Measurements from ENCODE around the gene WDR31.
A peak's percentile ranks its signal among the peaks of the same experiment; 100 is the strongest.

WDR31 gene

GRCh38 chr9:113278840-113279239 is 61.2 kb downstream of the WDR31 start:
- no peaks in the 10 kb centered on the region for H3K9me3 ChIP-seq (ENCODE audit: control insufficient read depth, low read depth, low read length)
- H3K9ac ChIP-seq (ENCODE audit: low read length): no peak overlapping the region
- H3K27ac ChIP-seq (ENCODE audit: low read length): no peak overlapping the region
- no peak overlapping the region for H3K4me3 ChIP-seq (ENCODE audit: low read length)
- no peaks in the 10 kb centered on the region for H3K27me3 ChIP-seq (ENCODE audit: control insufficient read depth, insufficient read depth, low read length)
- H3K4me1 ChIP-seq (ENCODE audit: control insufficient read depth, low read depth, low read length): no peaks in the 10 kb centered on the region
- H3K36me3 ChIP-seq (ENCODE audit: control insufficient read depth, low read depth, low read length): peaks cover 63% of the 10 kb centered on the region

GRCh38 chr9:113275157-113276131 is 64.6 kb downstream of the WDR31 start, which contains the start of the genes CDC26 and PRPF4:
TSS of gene CDC26 (minus strand) at chr9:113275572. CDS start at chr9:113272507, 3,065 bp downstream.
TSS of gene PRPF4 (plus strand) at chr9:113275658. CDS start at chr9:113275744, 86 bp downstream.
- no peaks in the 10 kb centered on the region for H3K4me1 ChIP-seq (ENCODE audit: control insufficient read depth, low read depth, low read length)
- H3K27me3 ChIP-seq (ENCODE audit: control insufficient read depth, insufficient read depth, low read length): no peaks in the 10 kb centered on the region
- H3K9ac ChIP-seq (ENCODE audit: low read length): peak within 1 kb of the TSS; percentile 93
- H3K27ac ChIP-seq (ENCODE audit: low read length): peak within 1 kb of the TSS; percentile 78
- peak within 1 kb of the TSS; percentile 88 for H3K4me3 ChIP-seq (ENCODE audit: low read length)
- H3K9me3 ChIP-seq (ENCODE audit: control insufficient read depth, low read depth, low read length): no peaks in the 10 kb centered on the region
- H3K36me3 ChIP-seq (ENCODE audit: control insufficient read depth, low read depth, low read length): peaks cover 47% of the 10 kb centered on the region

- peaks cover 39% of the 10 kb centered on the region for H3K36me3 ChIP-seq (ENCODE audit: control insufficient read depth, low read depth, low read length)
- peak overlapping the region; percentile 88 for H3K4me3 ChIP-seq (ENCODE audit: low read length)
- H3K9me3 ChIP-seq (ENCODE audit: control insufficient read depth, low read depth, low read length): no peaks in the 10 kb centered on the region
- H3K9ac ChIP-seq (ENCODE audit: low read length): peak overlapping the region; percentile 93
- no peaks in the 10 kb centered on the region for H3K4me1 ChIP-seq (ENCODE audit: control insufficient read depth, low read depth, low read length)
- H3K27me3 ChIP-seq (ENCODE audit: control insufficient read depth, insufficient read depth, low read length): no peaks in the 10 kb centered on the region
- peak overlapping the region; percentile 57 for H3K27ac ChIP-seq (ENCODE audit: low read length)
Observed at GRCh38 chr9:113274474-113275156, 65.5 kb downstream of the WDR31 start.

GRCh38 chr9:113269871-113270270 is 70.2 kb downstream of the WDR31 start:
- Histone ChIP-seq H3K4me3 (ENCODE audit: low read length) (no peak overlapping the region), H3K9ac (ENCODE audit: low read length) (no peak overlapping the region), H3K9me3 (ENCODE audit: control insufficient read depth, low read depth, low read length) (no peaks in the 10 kb centered on the region), H3K27me3 (ENCODE audit: control insufficient read depth, insufficient read depth, low read length) (no peaks in the 10 kb centered on the region), H3K27ac (ENCODE audit: low read length) (no peak overlapping the region), H3K4me1 (ENCODE audit: control insufficient read depth, low read depth, low read length) (no peaks in the 10 kb centered on the region), H3K36me3 (ENCODE audit: control insufficient read depth, low read depth, low read length) (peaks cover 18% of the 10 kb centered on the region)

- H3K27me3 ChIP-seq (ENCODE audit: control insufficient read depth, insufficient read depth, low read length): no peaks in the 10 kb centered on the region
- H3K36me3 ChIP-seq (ENCODE audit: control insufficient read depth, low read depth, low read length): peaks cover 18% of the 10 kb centered on the region
- no peak overlapping the region for H3K4me3 ChIP-seq (ENCODE audit: low read length)
- H3K27ac ChIP-seq (ENCODE audit: low read length): no peak overlapping the region
- no peaks in the 10 kb centered on the region for H3K9me3 ChIP-seq (ENCODE audit: control insufficient read depth, low read depth, low read length)
- no peaks in the 10 kb centered on the region for H3K4me1 ChIP-seq (ENCODE audit: control insufficient read depth, low read depth, low read length)
- H3K9ac ChIP-seq (ENCODE audit: low read length): no peak overlapping the region
Observed at GRCh38 chr9:113269355-113269754, 70.7 kb downstream of the WDR31 start.

- Histone ChIP-seq H3K27ac (ENCODE audit: low read length) (no peak overlapping the region), H3K9ac (ENCODE audit: low read length) (no peak overlapping the region), H3K27me3 (ENCODE audit: control insufficient read depth, insufficient read depth, low read length) (no peaks in the 10 kb centered on the region), H3K4me3 (ENCODE audit: low read length) (no peak overlapping the region), H3K4me1 (ENCODE audit: control insufficient read depth, low read depth, low read length) (no peaks in the 10 kb centered on the region), H3K36me3 (ENCODE audit: control insufficient read depth, low read depth, low read length) (peaks cover 15% of the 10 kb centered on the region), H3K9me3 (ENCODE audit: control insufficient read depth, low read depth, low read length) (no peaks in the 10 kb centered on the region)
Observed at GRCh38 chr9:113267911-113268566, 72.0 kb downstream of the WDR31 start.

- H3K36me3 ChIP-seq (ENCODE audit: control insufficient read depth, low read depth, low read length): peaks cover 8% of the 10 kb centered on the region
- no peak overlapping the region for H3K27ac ChIP-seq (ENCODE audit: low read length)
- H3K9ac ChIP-seq (ENCODE audit: low read length): no peak overlapping the region
- no peaks in the 10 kb centered on the region for H3K27me3 ChIP-seq (ENCODE audit: control insufficient read depth, insufficient read depth, low read length)
- H3K4me3 ChIP-seq (ENCODE audit: low read length): no peak overlapping the region
- H3K9me3 ChIP-seq (ENCODE audit: control insufficient read depth, low read depth, low read length): no peaks in the 10 kb centered on the region
- no peaks in the 10 kb centered on the region for H3K4me1 ChIP-seq (ENCODE audit: control insufficient read depth, low read depth, low read length)
Observed at GRCh38 chr9:113266174-113266573, 73.9 kb downstream of the WDR31 start.
